ENCODE measurements around the gene PDYN. TPM values are rescaled to one million over a fixed set of nuclear protein-coding genes. Genes with fewer than 3 reads are reported as not detected.

The PDYN gene
- total and polyA plus RNA-seq, 10 of the 15 experiments (the other 5 are each of a cell fraction or from before 2014, with no cell fraction given): not detected

GRCh38 chr20:1975291-1975690 is 18.6 kb downstream of the PDYN start:
- BruUV-seq (replicated peaks): no TSS peak
- in situ Hi-C loops (cut with MboI): no loop called here
- no peak for FAIRE-seq
- no peak for TF ChIP-seq REST (IDR thresholded peaks at IDR 0.05; ENCODE audit: low read depth, low read length)
- TF ChIP-seq, protein P1, sequence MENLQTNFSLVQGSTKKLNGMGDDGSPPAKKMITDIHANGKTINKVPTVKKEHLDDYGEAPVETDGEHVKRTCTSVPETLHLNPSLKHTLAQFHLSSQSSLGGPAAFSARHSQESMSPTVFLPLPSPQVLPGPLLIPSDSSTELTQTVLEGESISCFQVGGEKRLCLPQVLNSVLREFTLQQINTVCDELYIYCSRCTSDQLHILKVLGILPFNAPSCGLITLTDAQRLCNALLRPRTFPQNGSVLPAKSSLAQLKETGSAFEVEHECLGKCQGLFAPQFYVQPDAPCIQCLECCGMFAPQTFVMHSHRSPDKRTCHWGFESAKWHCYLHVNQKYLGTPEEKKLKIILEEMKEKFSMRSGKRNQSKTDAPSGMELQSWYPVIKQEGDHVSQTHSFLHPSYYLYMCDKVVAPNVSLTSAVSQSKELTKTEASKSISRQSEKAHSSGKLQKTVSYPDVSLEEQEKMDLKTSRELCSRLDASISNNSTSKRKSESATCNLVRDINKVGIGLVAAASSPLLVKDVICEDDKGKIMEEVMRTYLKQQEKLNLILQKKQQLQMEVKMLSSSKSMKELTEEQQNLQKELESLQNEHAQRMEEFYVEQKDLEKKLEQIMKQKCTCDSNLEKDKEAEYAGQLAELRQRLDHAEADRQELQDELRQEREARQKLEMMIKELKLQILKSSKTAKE (IDR thresholded peaks at IDR 0.05; ENCODE audit: low read depth, poor library complexity, severe bottlenecking): no peak
- no peak for TF ChIP-seq MXI1 (IDR thresholded peaks at IDR 0.05; ENCODE audit: low read depth, low read length)
- no peak for TF ChIP-seq WRNIP1 (IDR thresholded peaks at IDR 0.05; ENCODE audit: borderline replicate concordance, low read depth, low read length)
- no peak for TF ChIP-seq POLR2AphosphoS5 (IDR thresholded peaks at IDR 0.05; ENCODE audit: low read length)
- TF ChIP-seq, protein P2, sequence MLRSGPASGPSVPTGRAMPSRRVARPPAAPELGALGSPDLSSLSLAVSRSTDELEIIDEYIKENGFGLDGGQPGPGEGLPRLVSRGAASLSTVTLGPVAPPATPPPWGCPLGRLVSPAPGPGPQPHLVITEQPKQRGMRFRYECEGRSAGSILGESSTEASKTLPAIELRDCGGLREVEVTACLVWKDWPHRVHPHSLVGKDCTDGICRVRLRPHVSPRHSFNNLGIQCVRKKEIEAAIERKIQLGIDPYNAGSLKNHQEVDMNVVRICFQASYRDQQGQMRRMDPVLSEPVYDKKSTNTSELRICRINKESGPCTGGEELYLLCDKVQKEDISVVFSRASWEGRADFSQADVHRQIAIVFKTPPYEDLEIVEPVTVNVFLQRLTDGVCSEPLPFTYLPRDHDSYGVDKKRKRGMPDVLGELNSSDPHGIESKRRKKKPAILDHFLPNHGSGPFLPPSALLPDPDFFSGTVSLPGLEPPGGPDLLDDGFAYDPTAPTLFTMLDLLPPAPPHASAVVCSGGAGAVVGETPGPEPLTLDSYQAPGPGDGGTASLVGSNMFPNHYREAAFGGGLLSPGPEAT (IDR thresholded peaks at IDR 0.05; ENCODE audit: low read depth): no peak
- TF ChIP-seq, protein P3, sequence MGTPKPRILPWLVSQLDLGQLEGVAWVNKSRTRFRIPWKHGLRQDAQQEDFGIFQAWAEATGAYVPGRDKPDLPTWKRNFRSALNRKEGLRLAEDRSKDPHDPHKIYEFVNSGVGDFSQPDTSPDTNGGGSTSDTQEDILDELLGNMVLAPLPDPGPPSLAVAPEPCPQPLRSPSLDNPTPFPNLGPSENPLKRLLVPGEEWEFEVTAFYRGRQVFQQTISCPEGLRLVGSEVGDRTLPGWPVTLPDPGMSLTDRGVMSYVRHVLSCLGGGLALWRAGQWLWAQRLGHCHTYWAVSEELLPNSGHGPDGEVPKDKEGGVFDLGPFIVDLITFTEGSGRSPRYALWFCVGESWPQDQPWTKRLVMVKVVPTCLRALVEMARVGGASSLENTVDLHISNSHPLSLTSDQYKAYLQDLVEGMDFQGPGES (IDR thresholded peaks at IDR 0.05): no peak
- TF ChIP-seq CHD1 (IDR thresholded peaks at IDR 0.05; ENCODE audit: low read depth, low read length): no peak
- no peak for TF ChIP-seq NRF1 (conservative IDR thresholded peaks at IDR 0.05; ENCODE audit: low read depth, low read length)
- TF ChIP-seq SMAD1 (IDR thresholded peaks at IDR 0.05; ENCODE audit: low read depth, partially characterized antibody): no peak
- no peak for TF ChIP-seq USF1 (IDR thresholded peaks at IDR 0.05; ENCODE audit: borderline replicate concordance, extremely low read length, insufficient read depth, low read depth, low read length)
- no peak for TF ChIP-seq FOS (IDR thresholded peaks at IDR 0.05; ENCODE audit: borderline replicate concordance, extremely low read depth, insufficient read length)
- no peak for TF ChIP-seq NFIC (IDR thresholded peaks at IDR 0.05; ENCODE audit: low read depth, low read length)
- TF ChIP-seq ZZZ3 (IDR thresholded peaks at IDR 0.05; ENCODE audit: control insufficient read depth, insufficient read length, low read depth): no peak
- TF ChIP-seq HDAC6 (IDR thresholded peaks at IDR 0.05; ENCODE audit: unreplicated experiment): no peak

More at GRCh38 chr20:1975291-1975690, 18.6 kb downstream of the PDYN start:
- no peaks in the 10 kb centered on the region for H3K79me2 ChIP-seq (ENCODE audit: control insufficient read depth, insufficient read depth, low read length)
- POLR2A ChIA-PET: interaction anchor here (0.6 kb wide), 1 partner anchor 210 kb away, joined by 3 read pairs; no protein-coding TSS in a partner anchor
- SMC1A ChIA-PET (ENCODE audit: uncharacterized antibody, unreplicated experiment): interaction anchor here (0.6 kb wide), 1 partner anchor 26 kb away, joined by 4 read pairs; no protein-coding TSS in a partner anchor
- intact Hi-C loops (cut with micrococcal nuclease; ENCODE audit: unreplicated experiment): no loop called here
- no peaks in the 10 kb centered on the region for H3K4me1 ChIP-seq (ENCODE audit: control insufficient read depth, insufficient read depth, low read length)
- DNase-seq (ENCODE audit: low read depth, low spot score) (no peak), ATAC-seq (no peak)
- H4K20me1 ChIP-seq (ENCODE audit: control insufficient read depth, insufficient read depth): no peaks in the 10 kb centered on the region
- no peak overlapping the region for H3K27ac ChIP-seq (ENCODE audit: control insufficient read depth, insufficient read depth)
- CTCF ChIA-PET: interaction anchor here (0.6 kb wide), 1 partner anchor 173 kb away, joined by 3 read pairs; no protein-coding TSS in a partner anchor
- H2AFZ ChIP-seq (ENCODE audit: control insufficient read depth, low read depth, low read length): no peak overlapping the region
- no peaks in the 10 kb centered on the region for H3K9me3 ChIP-seq (replicated peaks; ENCODE audit: control insufficient read depth, insufficient read depth, low read length)
- no peak overlapping the region for H3K4me2 ChIP-seq (ENCODE audit: control insufficient read depth, insufficient read depth)
- 71% methylated on average over 11 of the region's 11 CpGs for WGBS (ENCODE audit: insufficient coverage, insufficient replicate concordance, low lambda C conversion rate, missing lambda C conversion rate)
- H3K9ac ChIP-seq (ENCODE audit: control insufficient read depth, insufficient read depth, low read length): no peak overlapping the region
- no peaks in the 10 kb centered on the region for H3K36me3 ChIP-seq (ENCODE audit: control insufficient read depth in 2 of 2, insufficient read depth in 2 of 2, low read length in 1 of 2)
- RAD21 ChIA-PET (ENCODE audit: unreplicated experiment): no interaction called here
- peaks cover 0 to 2% of the 10 kb centered on the region in 2 experiments; a peak in 3 of 4 replicates for H3K27me3 ChIP-seq (replicated peaks in 1 of 2; ENCODE audit: control insufficient read depth in 2 of 2, insufficient read depth in 2 of 2, low read length in 1 of 2)
- no peak overlapping the region for H3K4me3 ChIP-seq

Measured in GM12878 (cell line).